ENCODE results near the gene RAPGEF2. TPM values are rescaled to one million over a fixed set of nuclear protein-coding genes. Genes with fewer than 3 reads are reported as not detected.

Gene RAPGEF2
- total and polyA plus RNA-seq, 2 of the 8 experiments (the other 6 are each of a cell fraction or from before 2014, with no cell fraction given), result 24.4 to 48.6 TPM

DNA sequence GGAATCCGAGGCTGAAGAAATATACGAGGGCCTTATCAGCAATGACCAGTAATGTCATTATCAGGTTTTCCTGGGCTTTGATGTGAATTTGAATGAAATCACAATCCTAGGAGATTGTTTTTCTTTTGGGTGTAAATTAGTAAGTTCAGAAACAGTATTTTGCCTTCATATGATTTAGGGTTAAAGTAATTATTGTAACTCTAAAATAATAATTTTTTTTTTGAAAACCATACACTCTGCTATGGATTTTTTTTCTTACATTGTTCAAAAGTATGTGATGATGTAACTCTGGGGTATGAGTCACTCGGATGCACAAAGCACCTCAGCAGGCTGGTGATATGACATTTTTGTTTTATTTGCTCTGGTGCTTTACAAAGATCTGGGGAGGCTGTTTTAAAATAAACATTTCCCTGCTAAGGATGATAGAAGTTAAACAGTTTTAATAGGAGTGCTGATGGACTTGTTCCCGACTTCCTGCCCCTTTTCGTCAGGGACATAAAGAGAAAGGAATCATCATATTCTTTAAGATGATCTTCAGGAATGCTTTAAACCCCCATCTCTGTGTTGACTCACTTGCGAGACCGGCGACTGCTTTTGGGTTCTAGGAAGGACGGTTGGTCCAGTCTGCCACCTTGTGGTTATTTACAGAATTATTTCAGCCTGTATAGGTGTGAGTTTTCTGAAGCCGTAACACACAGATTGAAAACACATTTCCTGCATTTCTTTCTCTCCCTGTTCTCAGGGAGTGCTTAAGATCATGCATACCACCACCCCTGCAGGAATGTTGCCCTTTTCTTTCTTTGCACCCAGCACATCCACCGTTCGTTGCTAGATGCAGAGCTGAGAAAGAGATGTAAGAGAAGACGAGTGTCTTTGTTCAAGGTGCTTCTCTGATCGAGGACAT is 72.5 kb downstream of the RAPGEF2 start (continued):
- TF ChIP-seq CBX8 (IDR thresholded peaks at IDR 0.05; ENCODE audit: borderline replicate concordance, low read depth, low read length), result no peak
- peak; percentile 45; the same call in 1 of the 2 replicates for TF ChIP-seq MAFK (IDR thresholded peaks at IDR 0.05; ENCODE audit: low read depth, low read length)

Data from H1 (cell line).